Trophoblast cell (in vitro differentiated cells and primary cell): ENCODE results near the gene RELT.

Experiments used
- DNase-seq, 2 donors: peaks; one replicate each; pipeline ENCODE4 v3.0.0-alpha.2; 2016
- H2AFZ ChIP-seq: 2 replicates; pipeline ENCODE4 v1.6.1; 2013; ENCODE audit warnings: low read length, moderate library complexity, mild to moderate bottlenecking; ENCODE audit not compliant: insufficient read depth, poor library complexity
- H2AK5ac ChIP-seq: 2 replicates; pipeline ENCODE4 v1.6.1; 2013; ENCODE audit warnings: mild to moderate bottlenecking, low read length
- H2BK120ac ChIP-seq: 2 replicates; pipeline ENCODE4 v1.6.1; 2013; ENCODE audit warnings: low read length, mild to moderate bottlenecking, moderate library complexity; ENCODE audit not compliant: insufficient read depth, poor library complexity
- H2BK12ac ChIP-seq: 2 replicates; pipeline ENCODE4 v1.6.1; 2013; ENCODE audit warnings: mild to moderate bottlenecking, low read length, moderate library complexity
- H2BK5ac ChIP-seq: 2 replicates; pipeline ENCODE4 v1.6.1; 2013; ENCODE audit warnings: low read length, low read depth, moderate library complexity, mild to moderate bottlenecking; ENCODE audit not compliant: poor library complexity
- H3K14ac ChIP-seq: 2 replicates; pipeline ENCODE4 v1.6.1; 2013; ENCODE audit warnings: mild to moderate bottlenecking, low read length
- H3K18ac ChIP-seq: 2 replicates; pipeline ENCODE4 v1.6.1; 2013; ENCODE audit warnings: mild to moderate bottlenecking, low read length
- H3K23ac ChIP-seq: 2 replicates; pipeline ENCODE4 v1.6.1; 2013; ENCODE audit warnings: low read length
- H3K27ac ChIP-seq: 2 replicates; pipeline ENCODE4 v1.5.1; 2013; ENCODE audit warnings: low read depth, mild to moderate bottlenecking, inconsistent platforms, low read length, moderate library complexity
- H3K27me3 ChIP-seq: 2 replicates; pipeline ENCODE4 v1.6.1; 2013; ENCODE audit warnings: inconsistent platforms, mild to moderate bottlenecking, low read length, moderate library complexity; ENCODE audit not compliant: insufficient read depth
- H3K36me3 ChIP-seq, 2 experiments: 1 replicate in 1 of 2; 2 replicates in 1 of 2; pipeline ENCODE4 v1.6.1; 2013; ENCODE audit warnings: low read length in 2 of 2, mild to moderate bottlenecking in 2 of 2, moderate library complexity in 1 of 2; ENCODE audit not compliant: insufficient read depth in 2 of 2, control insufficient read depth in 1 of 2
- H3K4ac ChIP-seq: 2 replicates; pipeline ENCODE4 v1.6.1; 2013; ENCODE audit warnings: low read depth, mild to moderate bottlenecking, low read length, moderate library complexity
- H3K4me1 ChIP-seq, 2 experiments: 1 replicate in 1 of 2; 2 replicates in 1 of 2; pipeline ENCODE4 v1.6.1; 2013; ENCODE audit warnings: low read length in 2 of 2, mild to moderate bottlenecking in 2 of 2, moderate library complexity in 1 of 2; ENCODE audit not compliant: insufficient read depth in 2 of 2, control insufficient read depth in 1 of 2
- H3K4me2 ChIP-seq: 2 replicates; pipeline ENCODE4 v1.6.1; 2013; ENCODE audit warnings: inconsistent platforms, mild to moderate bottlenecking, low read length, moderate library complexity
- H3K4me3 ChIP-seq: 2 replicates; pipeline ENCODE4 v1.5.1; 2013; ENCODE audit warnings: mild to moderate bottlenecking, low read depth, low read length, inconsistent platforms
- H3K79me1 ChIP-seq: one replicate; pipeline ENCODE4 v1.6.1; 2013; ENCODE audit warnings: low read length
- H3K79me2 ChIP-seq: 2 replicates; pipeline ENCODE4 v1.6.1; 2013; ENCODE audit warnings: low read length, mild to moderate bottlenecking; ENCODE audit not compliant: control insufficient read depth, insufficient read depth, poor library complexity
- H3K9ac ChIP-seq: 2 replicates; pipeline ENCODE4 v1.6.1; 2013; ENCODE audit warnings: mild to moderate bottlenecking, low read length
- H3K9me3 ChIP-seq: 2 replicates; pipeline ENCODE4 v1.6.1; 2013; ENCODE audit warnings: low read depth, mild to moderate bottlenecking, control low read depth, inconsistent platforms, low read length; ENCODE audit not compliant: insufficient read depth
- H4K12ac ChIP-seq: 2 replicates; pipeline ENCODE4 v1.6.1; 2013; ENCODE audit warnings: low read depth, mild to moderate bottlenecking, low read length, moderate library complexity
- H4K8ac ChIP-seq: 2 replicates; pipeline ENCODE4 v1.6.1; 2013; ENCODE audit warnings: low read depth, mild to moderate bottlenecking, low read length, moderate library complexity
- H4K91ac ChIP-seq: one replicate; pipeline ENCODE4 v1.6.1; 2013; ENCODE audit warnings: low read depth, mild to moderate bottlenecking, low read length, moderate library complexity
- WGBS: extraction: QIAGEN DNeasy Blood & Tissue Kit; methylation state at CpG from one replicate; pipeline ENCODE4 v1.1.7; 2013; ENCODE audit warnings: missing lambda C conversion rate; ENCODE audit not compliant: insufficient read length, insufficient coverage; ENCODE audit errors: extremely low coverage; 5-methylcytosine and 5-hydroxymethylcytosine counted together

RELT gene

DNA sequence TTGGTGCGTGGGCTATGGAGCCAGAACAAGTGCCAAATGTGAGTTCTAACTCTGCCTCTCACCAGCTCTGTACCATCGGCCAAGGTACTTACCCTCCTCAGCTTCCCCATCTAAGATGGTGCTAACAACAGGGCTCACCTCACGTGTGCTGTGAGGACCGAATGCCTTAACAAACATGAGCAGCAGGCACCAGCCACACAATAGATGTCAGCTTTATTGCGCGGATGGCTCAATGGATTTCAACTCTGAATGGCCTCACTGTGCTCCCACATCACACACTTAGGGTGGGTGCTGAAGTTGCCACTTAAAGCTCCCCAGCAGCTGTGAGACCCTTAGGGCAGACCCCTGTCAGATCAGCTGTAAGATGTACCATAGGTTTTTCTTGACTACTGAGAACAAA lies 24.1 kb downstream of the RELT start:
- H3K79me2 ChIP-seq: peaks cover 2% of the 10 kb centered on the region
- peak overlapping the region; percentile 14 for H3K4me3 ChIP-seq
- no peak for DNase-seq
- no peak overlapping the region for H3K14ac ChIP-seq
- H2BK12ac ChIP-seq: no peak overlapping the region
- H4K12ac ChIP-seq: no peak overlapping the region
- H2BK5ac ChIP-seq: peak overlapping the region; percentile 2
- peaks cover 3% of the 10 kb centered on the region for H3K9me3 ChIP-seq
- no peak overlapping the region for H3K4me2 ChIP-seq
- H3K18ac ChIP-seq: no peak overlapping the region
- no peaks in the 10 kb centered on the region for H3K27me3 ChIP-seq
- H3K4ac ChIP-seq: no peak overlapping the region
- H3K36me3 ChIP-seq: peaks cover 11 to 23% of the 10 kb centered on the region in 2 experiments
- H3K79me1 ChIP-seq: peaks cover 6% of the 10 kb centered on the region
- peak overlapping the region; percentile 1 for H4K91ac ChIP-seq
- H4K8ac ChIP-seq: no peak overlapping the region
- no peak overlapping the region for H3K27ac ChIP-seq
- no peak overlapping the region for H2BK120ac ChIP-seq
- no peak overlapping the region for H2AK5ac ChIP-seq
- peaks cover 4 to 14% of the 10 kb centered on the region in 2 experiments for H3K4me1 ChIP-seq
- no peak overlapping the region for H3K9ac ChIP-seq
- H2AFZ ChIP-seq: no peak overlapping the region
- WGBS: no CpG with 5 or more reads among the region's 6 CpGs
- no peak overlapping the region for H3K23ac ChIP-seq

DNA sequence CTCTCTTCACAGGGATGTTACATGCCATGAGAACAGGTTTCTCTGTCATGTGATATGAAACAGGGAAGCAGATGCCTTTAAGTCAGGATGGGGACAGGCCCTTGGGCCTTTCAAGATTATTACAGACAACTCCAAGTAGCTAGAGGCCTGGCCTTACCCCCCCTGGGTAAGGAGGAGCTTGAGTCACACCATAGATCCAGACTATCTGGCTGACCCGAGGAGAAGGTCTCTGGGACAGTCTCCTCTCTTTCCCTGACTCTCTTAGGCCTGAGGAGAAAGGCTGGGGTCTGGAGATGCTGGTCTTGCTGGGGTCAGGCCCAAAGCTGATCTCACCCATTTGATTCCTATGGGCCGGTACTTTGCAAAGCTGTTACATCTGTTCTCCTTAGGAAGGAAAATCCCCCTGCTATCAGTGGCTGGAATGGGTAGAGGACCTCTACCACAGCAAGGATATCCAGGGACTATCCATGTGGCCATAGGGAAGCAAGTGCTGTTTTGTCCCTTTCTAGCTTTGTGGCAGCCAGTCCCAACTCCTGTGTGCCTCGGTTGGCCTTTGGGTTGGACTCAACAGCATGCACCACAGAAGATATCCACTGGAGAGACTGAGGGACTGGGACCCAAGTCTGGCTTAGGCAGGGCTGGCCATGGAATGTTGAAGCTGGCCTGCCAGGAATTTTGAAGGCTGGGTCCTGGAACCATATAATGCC lies 25.2 kb downstream of the RELT start:
- no peak overlapping the region for H3K4me2 ChIP-seq
- H3K23ac ChIP-seq: no peak overlapping the region
- peak overlapping the region; percentile 41 for H2BK12ac ChIP-seq
- no peak overlapping the region for H2AFZ ChIP-seq
- H3K27me3 ChIP-seq: no peaks in the 10 kb centered on the region
- H4K8ac ChIP-seq: peak overlapping the region; percentile 73
- peak overlapping the region; percentile 64 for H3K14ac ChIP-seq
- H3K79me2 ChIP-seq: peaks cover 2% of the 10 kb centered on the region
- H3K4me1 ChIP-seq: peaks cover 4 to 14% of the 10 kb centered on the region in 2 experiments
- peaks cover 6% of the 10 kb centered on the region for H3K79me1 ChIP-seq
- peak in 1 of 2 donors; percentile 43 for DNase-seq
- H3K18ac ChIP-seq: peak overlapping the region; percentile 19
- peak overlapping the region; percentile 64 for H2BK120ac ChIP-seq
- H3K36me3 ChIP-seq: peaks cover 12 to 15% of the 10 kb centered on the region in 2 experiments
- H3K9me3 ChIP-seq: peaks cover 3% of the 10 kb centered on the region
- no CpG with 5 or more reads among the region's 3 CpGs for WGBS
- no peak overlapping the region for H3K4me3 ChIP-seq
- peak overlapping the region; percentile 75 for H4K91ac ChIP-seq
- H2BK5ac ChIP-seq: peak overlapping the region; percentile 42
- H3K9ac ChIP-seq: no peak overlapping the region
- H3K4ac ChIP-seq: peak overlapping the region; percentile 19
- peak overlapping the region; percentile 67 for H2AK5ac ChIP-seq
- no peak overlapping the region for H3K27ac ChIP-seq
- no peak overlapping the region for H4K12ac ChIP-seq

DNA sequence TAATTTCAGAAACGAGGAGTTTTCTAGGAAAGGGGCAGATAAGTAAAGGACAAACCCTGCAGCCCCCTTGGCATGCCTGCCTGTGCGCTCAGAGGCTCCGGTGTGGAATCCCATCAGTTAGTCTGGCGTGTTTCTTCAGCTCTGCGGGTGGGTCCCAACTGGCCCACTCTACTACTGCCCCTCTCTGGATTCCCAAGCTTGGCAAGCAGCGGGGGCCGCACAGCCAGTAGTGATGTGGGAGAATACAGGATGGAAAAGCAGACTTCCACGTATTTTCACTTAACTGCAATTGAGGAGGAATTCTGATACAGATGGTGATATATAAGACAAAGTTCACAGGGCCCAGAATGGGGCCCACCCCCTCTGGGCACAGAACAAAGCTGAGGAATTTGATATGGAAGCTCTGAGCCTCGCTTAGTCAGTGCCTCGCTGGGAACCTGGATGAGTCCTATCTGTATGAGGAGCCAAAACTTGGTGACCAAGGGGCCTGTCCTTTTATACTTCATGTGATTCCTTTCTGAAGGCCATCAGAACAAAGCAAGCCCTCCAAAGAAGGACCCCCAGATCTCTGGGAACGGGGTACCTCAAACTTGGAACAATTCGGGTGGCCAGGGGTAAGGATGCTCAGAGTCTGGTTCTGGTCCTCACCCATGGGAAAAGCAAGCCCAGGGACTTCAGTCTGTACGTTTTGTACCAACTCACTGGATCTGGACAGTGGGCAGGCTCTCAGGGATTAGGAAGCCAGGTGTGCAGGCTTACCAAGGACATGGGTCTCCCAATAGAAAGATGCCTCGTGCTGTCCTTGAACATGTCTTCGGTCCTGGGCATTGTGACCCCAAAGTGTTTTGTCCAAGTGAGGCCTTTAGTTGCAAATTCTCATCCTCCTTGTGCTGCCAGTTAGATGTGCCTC lies 26.0 kb downstream of the RELT start:
- Histone ChIP-seq H3K27ac (no peak overlapping the region), H3K23ac (no peak overlapping the region)
- no CpG with 5 or more reads among the region's 15 CpGs for whole genome bisulfite sequencing

DNA sequence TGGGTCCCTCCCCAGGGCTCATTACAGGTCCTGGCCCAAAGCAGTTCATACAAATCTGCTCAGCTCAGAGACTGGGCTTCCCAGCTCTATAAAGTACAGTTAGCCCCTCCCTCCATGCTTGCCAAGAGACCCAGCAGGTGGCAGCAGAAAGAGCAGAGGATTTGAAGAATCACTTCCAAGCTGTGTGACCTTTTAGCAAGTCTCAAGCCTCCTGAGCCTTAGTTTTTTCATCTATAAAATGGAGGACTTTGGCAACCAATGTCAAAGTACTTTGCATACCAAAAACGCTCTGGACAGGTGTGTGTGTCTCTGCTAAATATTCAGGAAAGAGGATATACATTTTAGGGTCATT lies 26.6 kb downstream of the RELT start:
- Histone ChIP-seq H3K27ac (no peak overlapping the region), H3K36me3 (peaks cover 18 to 19% of the 10 kb centered on the region in 2 experiments), H3K23ac (no peak overlapping the region), H4K91ac (no peak overlapping the region), H3K9me3 (peaks cover 1% of the 10 kb centered on the region), H2BK12ac (no peak overlapping the region), H3K4ac (no peak overlapping the region), H3K14ac (no peak overlapping the region), H2AFZ (no peak overlapping the region), H3K4me3 (no peak overlapping the region), H3K4me2 (no peak overlapping the region), H3K27me3 (no peaks in the 10 kb centered on the region), H3K79me1 (peaks cover 6% of the 10 kb centered on the region), H4K12ac (no peak overlapping the region), H3K79me2 (peaks cover 2% of the 10 kb centered on the region), H2BK120ac (no peak overlapping the region), H3K4me1 (peaks cover 4 to 14% of the 10 kb centered on the region in 2 experiments), H2BK5ac (no peak overlapping the region), H4K8ac (no peak overlapping the region), H2AK5ac (no peak overlapping the region), H3K9ac (no peak overlapping the region), H3K18ac (no peak overlapping the region)
- peak in 1 of 2 donors; percentile 48 for DNase-seq
- no CpG with 5 or more reads among the region's 1 CpG for WGBS

More for the DNA sequence above, 26.0 kb downstream of the RELT start:
- no peak for DNase-seq
- Histone ChIP-seq H2BK12ac (no peak overlapping the region), H4K91ac (peak overlapping the region; percentile 75), H2BK5ac (peak overlapping the region; percentile 42), H3K14ac (no peak overlapping the region), H3K4me1 (peaks cover 4 to 14% of the 10 kb centered on the region in 2 experiments), H3K9me3 (peaks cover 2% of the 10 kb centered on the region), H4K12ac (no peak overlapping the region), H2AK5ac (no peak overlapping the region), H3K4me3 (no peak overlapping the region), H3K36me3 (peaks cover 14 to 15% of the 10 kb centered on the region in 2 experiments), H3K27me3 (no peaks in the 10 kb centered on the region), H3K4me2 (no peak overlapping the region), H3K18ac (no peak overlapping the region), H2AFZ (no peak overlapping the region), H2BK120ac (peak overlapping the region; percentile 64), H3K9ac (no peak overlapping the region), H3K79me2 (peaks cover 2% of the 10 kb centered on the region), H4K8ac (no peak overlapping the region), H3K79me1 (peaks cover 6% of the 10 kb centered on the region), H3K4ac (no peak overlapping the region)
